ENCODE results near the gene MINDY1.

Gene MINDY1

GRCh38 chr1:150957666-150958065, 49.0 kb downstream of the MINDY1 start:
- Histone ChIP-seq H3K27me3 (ENCODE audit: control insufficient read depth, insufficient read depth, low read length) (no peaks in the 10 kb centered on the region), H3K79me2 (no peaks in the 10 kb centered on the region), H3K9me3 (ENCODE audit: control insufficient read depth, low read length) (no peaks in the 10 kb centered on the region), H3K4me1 (no peaks in the 10 kb centered on the region), H3K9ac (no peak overlapping the region), H2AFZ (no peak overlapping the region), H3K36me3 (ENCODE audit: control insufficient read depth, insufficient read depth, low read length) (no peaks in the 10 kb centered on the region), H3K4me2 (ENCODE audit: low read length) (no peak overlapping the region), H3K27ac (no peak overlapping the region), H3K4me3 (ENCODE audit: low read depth, low read length) (no peak overlapping the region)
- TF ChIP-seq, protein P1, sequence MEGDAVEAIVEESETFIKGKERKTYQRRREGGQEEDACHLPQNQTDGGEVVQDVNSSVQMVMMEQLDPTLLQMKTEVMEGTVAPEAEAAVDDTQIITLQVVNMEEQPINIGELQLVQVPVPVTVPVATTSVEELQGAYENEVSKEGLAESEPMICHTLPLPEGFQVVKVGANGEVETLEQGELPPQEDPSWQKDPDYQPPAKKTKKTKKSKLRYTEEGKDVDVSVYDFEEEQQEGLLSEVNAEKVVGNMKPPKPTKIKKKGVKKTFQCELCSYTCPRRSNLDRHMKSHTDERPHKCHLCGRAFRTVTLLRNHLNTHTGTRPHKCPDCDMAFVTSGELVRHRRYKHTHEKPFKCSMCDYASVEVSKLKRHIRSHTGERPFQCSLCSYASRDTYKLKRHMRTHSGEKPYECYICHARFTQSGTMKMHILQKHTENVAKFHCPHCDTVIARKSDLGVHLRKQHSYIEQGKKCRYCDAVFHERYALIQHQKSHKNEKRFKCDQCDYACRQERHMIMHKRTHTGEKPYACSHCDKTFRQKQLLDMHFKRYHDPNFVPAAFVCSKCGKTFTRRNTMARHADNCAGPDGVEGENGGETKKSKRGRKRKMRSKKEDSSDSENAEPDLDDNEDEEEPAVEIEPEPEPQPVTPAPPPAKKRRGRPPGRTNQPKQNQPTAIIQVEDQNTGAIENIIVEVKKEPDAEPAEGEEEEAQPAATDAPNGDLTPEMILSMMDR (IDR thresholded peaks at IDR 0.05), result no peak

GRCh38 chr1:150955280-150955679, 51.4 kb downstream of the MINDY1 start:
- H3K9me3 ChIP-seq (ENCODE audit: control insufficient read depth, low read length), result no peaks in the 10 kb centered on the region
- no peaks in the 10 kb centered on the region for H3K79me2 ChIP-seq
- no peaks in the 10 kb centered on the region for H3K36me3 ChIP-seq (ENCODE audit: control insufficient read depth, insufficient read depth, low read length)
- no peaks in the 10 kb centered on the region for H3K4me1 ChIP-seq
- H3K9ac ChIP-seq, result no peak overlapping the region
- no peaks in the 10 kb centered on the region for H3K27me3 ChIP-seq (ENCODE audit: control insufficient read depth, insufficient read depth, low read length)
- TF ChIP-seq, protein P1 (IDR thresholded peaks at IDR 0.05), result no peak
- H3K4me3 ChIP-seq (ENCODE audit: low read depth, low read length), result no peak overlapping the region
- H2AFZ ChIP-seq, result no peak overlapping the region
- no peak overlapping the region for H3K27ac ChIP-seq
- no peak overlapping the region for H3K4me2 ChIP-seq (ENCODE audit: low read length)

DNA sequence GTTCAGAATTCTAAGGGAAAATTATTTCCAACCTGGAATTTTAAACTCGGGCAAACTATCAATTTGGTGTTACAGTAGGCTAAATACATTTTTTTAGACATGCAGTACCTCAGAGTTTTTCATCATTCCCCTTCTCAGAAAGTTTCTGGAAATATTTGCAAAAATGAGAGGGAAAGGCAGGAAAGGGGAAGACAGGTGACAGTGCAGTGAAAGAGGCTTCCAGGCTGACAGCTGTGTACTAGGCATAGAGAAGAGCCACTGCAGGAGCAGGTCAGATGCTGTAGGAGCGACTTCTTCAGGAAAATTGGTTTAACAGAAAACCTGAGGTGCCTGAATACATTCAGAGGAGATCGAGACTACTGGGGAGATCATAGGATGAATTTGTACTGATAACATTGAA, 52.0 kb downstream of the MINDY1 start:
- Histone ChIP-seq H3K79me2 (no peaks in the 10 kb centered on the region), H3K36me3 (ENCODE audit: control insufficient read depth, insufficient read depth, low read length) (no peaks in the 10 kb centered on the region), H3K4me2 (ENCODE audit: low read length) (no peak overlapping the region), H2AFZ (no peak overlapping the region), H3K27ac (no peak overlapping the region), H3K27me3 (ENCODE audit: control insufficient read depth, insufficient read depth, low read length) (no peaks in the 10 kb centered on the region), H3K9me3 (ENCODE audit: control insufficient read depth, low read length) (no peaks in the 10 kb centered on the region), H3K9ac (no peak overlapping the region), H3K4me1 (no peaks in the 10 kb centered on the region), H3K4me3 (ENCODE audit: low read depth, low read length) (no peak overlapping the region)
- TF ChIP-seq, protein P1 (IDR thresholded peaks at IDR 0.05), result no peak

Measured in parathyroid adenoma (tissue), 2 donors.